Small intestine (tissue), 7 donors: ENCODE measurements around the gene PLB1. TPM values are rescaled to one million over a fixed set of nuclear protein-coding genes. Genes with fewer than 3 reads are reported as not detected.
A peak's percentile ranks its signal among the peaks of the same experiment; 100 is the strongest.

Experiments
- DNase-seq, 2 donors: peaks; one replicate each; pipeline versions ENCODE4 v3.0.0 to v3.0.0-alpha.2; 2013
- FAIRE-seq: peaks from 2 replicates; lab custom pipeline; 2012; peaks lifted over from hg19 to GRCh38; lab: Jason Lieb, UNC
- H3K27ac ChIP-seq, 3 donors: one replicate each; pipeline ENCODE4 v1.5.1; 2013; ENCODE audit warnings: low read length in 2 of 3, mild to moderate bottlenecking in 2 of 3, control low read depth in 1 of 3, inconsistent platforms in 1 of 3, low read depth in 1 of 3, moderate library complexity in 1 of 3
- H3K27me3 ChIP-seq, 3 donors: one replicate each; pipeline ENCODE4 v1.6.1; 2013; ENCODE audit warnings: low read length in 3 of 3, inconsistent platforms in 1 of 3; ENCODE audit not compliant: control insufficient read depth in 3 of 3, insufficient read depth in 3 of 3
- H3K36me3 ChIP-seq, 3 donors: one replicate each; pipeline ENCODE4 v1.6.1; 2013; ENCODE audit warnings: low read length in 3 of 3, inconsistent platforms in 1 of 3, low read depth in 1 of 3, mild to moderate bottlenecking in 1 of 3, moderate library complexity in 1 of 3; ENCODE audit not compliant: control insufficient read depth in 3 of 3, insufficient read depth in 2 of 3
- H3K4me1 ChIP-seq, 3 donors: one replicate each; pipeline ENCODE4 v1.6.1; 2013; ENCODE audit warnings: low read length in 2 of 3, inconsistent platforms in 1 of 3, low read depth in 1 of 3, mild to moderate bottlenecking in 1 of 3, moderate library complexity in 1 of 3; ENCODE audit not compliant: control insufficient read depth in 3 of 3, insufficient read depth in 2 of 3
- H3K4me3 ChIP-seq, 3 donors: one replicate each; pipeline ENCODE4 v1.5.1; 2013; ENCODE audit warnings: low read length in 3 of 3, control low read depth in 1 of 3, inconsistent platforms in 1 of 3, low read depth in 1 of 3, mild to moderate bottlenecking in 1 of 3, moderate library complexity in 1 of 3
- H3K9me3 ChIP-seq, 2 donors: one replicate each; pipeline ENCODE4 v1.6.1; 2013; ENCODE audit warnings: low read depth in 1 of 2, low read length in 1 of 2; ENCODE audit not compliant: control insufficient read depth in 2 of 2, insufficient read depth in 1 of 2
- WGBS, 3 donors: extraction: QIAGEN DNeasy Blood & Tissue Kit; methylation state at CpG; one replicate each; pipeline ENCODE4 v1.1.7; 2013; 5-methylcytosine and 5-hydroxymethylcytosine counted together
- polyA plus RNA-seq, 4 donors: library from polyadenylated mRNA; stranded (reverse) in 3 of 4; unstranded in 1 of 4; fragments of 200-250 nt in 3 of 4; fragments of 120-200 nt in 1 of 4; gene quantifications; one replicate each; pipeline versions ENCODE4 v1.2.1 to v1.2.3, GENCODE V29; 2013
- donor health status: healthy with polysubstance abuse.
- donor health status: control.
- donor health status: control.
- donor health status: Bipolar disorder and iron deficiency.
- donor health status: healthy.

PLB1 gene
- polyA plus RNA-seq, 4 donors: 0.45 to 125 (median 1.1) TPM

- Histone ChIP-seq H3K27me3 (no peaks in the 10 kb centered on the region), H3K36me3 (no peaks in the 10 kb centered on the region), H3K27ac (no peak overlapping the region), H3K9me3 (no peaks in the 10 kb centered on the region), H3K4me1 (no peaks in the 10 kb centered on the region), H3K4me3 (no peak overlapping the region)
- DNase-seq (no peak), FAIRE-seq (no peak)
- 76 to 83% (median 82%) methylated on average over 5 of the region's 5 CpGs for WGBS, 3 donors
Observed at GRCh38 chr2:28580078-28580477, 84.2 kb downstream of the PLB1 start.

DNA sequence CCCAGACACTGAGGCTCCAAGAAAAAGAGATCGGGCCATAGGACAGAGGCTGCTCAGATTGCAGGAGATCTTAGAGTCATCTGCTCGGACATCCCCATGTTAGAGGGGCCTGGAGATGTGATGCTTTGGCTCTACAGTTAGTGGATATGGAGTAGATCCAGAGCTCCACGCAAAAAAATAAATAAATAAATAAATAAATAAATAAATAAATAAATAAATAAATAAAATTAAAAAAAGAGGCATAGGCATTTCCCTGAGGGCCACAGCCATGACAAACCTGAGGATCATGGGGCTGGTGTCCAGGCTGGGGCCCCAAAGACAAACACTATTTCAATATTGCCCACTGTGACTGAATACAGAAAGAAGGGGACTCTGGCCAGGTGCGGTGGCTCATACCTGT, 85.5 kb downstream of the PLB1 start:
- no peaks in the 10 kb centered on the region for H3K27me3 ChIP-seq
- H3K4me1 ChIP-seq: no peaks in the 10 kb centered on the region
- no peak overlapping the region for H3K27ac ChIP-seq
- FAIRE-seq (no peak), DNase-seq (no peak)
- H3K36me3 ChIP-seq: no peaks in the 10 kb centered on the region
- 90 to 97% (median 96%) methylated on average over 4 of the region's 4 CpGs for WGBS, 3 donors
- no peaks in the 10 kb centered on the region for H3K9me3 ChIP-seq
- no peak overlapping the region for H3K4me3 ChIP-seq

- no peak for DNase-seq
- H3K27me3 ChIP-seq: no peaks in the 10 kb centered on the region
- 81 to 88% (median 82%) methylated on average over 6 of the region's 6 CpGs for WGBS, 3 donors
- no peaks in the 10 kb centered on the region for H3K4me1 ChIP-seq
- no peak overlapping the region for H3K27ac ChIP-seq
- no peak for FAIRE-seq
- no peak overlapping the region for H3K4me3 ChIP-seq
- H3K9me3 ChIP-seq: no peaks in the 10 kb centered on the region
- no peaks in the 10 kb centered on the region for H3K36me3 ChIP-seq
Observed at GRCh38 chr2:28582152-28582551, 86.3 kb downstream of the PLB1 start.

GRCh38 chr2:28582595-28582994, 86.7 kb downstream of the PLB1 start:
- DNase-seq (no peak), FAIRE-seq (no peak)
- Histone ChIP-seq H3K27me3 (no peaks in the 10 kb centered on the region), H3K9me3 (no peaks in the 10 kb centered on the region), H3K27ac (no peak overlapping the region), H3K4me3 (no peak overlapping the region), H3K36me3 (no peaks in the 10 kb centered on the region), H3K4me1 (no peaks in the 10 kb centered on the region)
- WGBS, 3 donors: 90 to 93% (median 91%) methylated on average over 5 of the region's 5 CpGs

- DNase-seq: peak; percentile 12 to 41
Observed at GRCh38 chr2:28583899-28584553, 88.2 kb downstream of the PLB1 start.

GRCh38 chr2:28586867-28587266, 91.0 kb downstream of the PLB1 start:
- H3K4me3 ChIP-seq: no peak overlapping the region
- no peaks in the 10 kb centered on the region for H3K9me3 ChIP-seq
- DNase-seq: no peak
- WGBS, 3 donors: 60 to 74% (median 72%) methylated on average over 7 of the region's 7 CpGs
- H3K27ac ChIP-seq: no peak overlapping the region
- no peaks in the 10 kb centered on the region for H3K27me3 ChIP-seq
- no peaks in the 10 kb centered on the region for H3K4me1 ChIP-seq
- no peaks in the 10 kb centered on the region for H3K36me3 ChIP-seq
- FAIRE-seq: no peak

More at GRCh38 chr2:28583899-28584553, 88.2 kb downstream of the PLB1 start:
- WGBS, 3 donors: 59 to 64% (median 59%) methylated on average over 10 of the region's 10 CpGs
- FAIRE-seq: no peak
- Histone ChIP-seq H3K9me3 (no peaks in the 10 kb centered on the region), H3K4me1 (no peaks in the 10 kb centered on the region), H3K27ac (peak overlapping the region in 1 of 3 donors; percentile 49), H3K4me3 (no peak overlapping the region), H3K27me3 (no peaks in the 10 kb centered on the region), H3K36me3 (no peaks in the 10 kb centered on the region)

GRCh38 chr2:28587526-28588291, 91.8 kb downstream of the PLB1 start:
- no peaks in the 10 kb centered on the region for H3K4me1 ChIP-seq
- no peaks in the 10 kb centered on the region for H3K36me3 ChIP-seq
- DNase-seq (no peak), FAIRE-seq (no peak)
- no peaks in the 10 kb centered on the region for H3K27me3 ChIP-seq
- 86 to 91% (median 89%) methylated on average over 15 of the region's 15 CpGs for WGBS, 3 donors
- H3K9me3 ChIP-seq: no peaks in the 10 kb centered on the region
- no peak overlapping the region for H3K4me3 ChIP-seq
- H3K27ac ChIP-seq: no peak overlapping the region

DNA sequence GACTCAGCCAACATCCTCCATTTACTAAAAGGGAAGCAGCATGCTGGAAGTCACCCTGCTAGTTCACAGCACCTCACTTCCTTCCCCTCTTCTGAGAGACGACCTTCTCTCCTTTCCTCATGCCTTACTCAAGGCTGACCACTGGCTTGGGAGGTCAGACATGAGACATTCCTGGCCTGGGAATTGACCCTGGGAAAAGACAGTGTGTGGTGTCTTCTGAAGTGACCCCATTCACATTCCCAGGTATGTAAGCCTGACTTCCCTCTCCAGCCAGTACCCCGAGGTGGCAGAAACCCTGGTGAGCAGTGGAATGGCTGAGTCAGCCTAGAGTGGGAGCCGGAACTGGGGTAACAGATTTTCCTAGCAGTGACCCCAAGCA, 92.4 kb downstream of the PLB1 start:
- WGBS, 3 donors: 53 to 60% (median 59%) methylated on average over 3 of the region's 3 CpGs
- peaks cover 0 to 2% (median 0%) of the 10 kb centered on the region in 3 donors for H3K4me1 ChIP-seq
- FAIRE-seq (no peak), DNase-seq (no peak)
- H3K27me3 ChIP-seq: no peaks in the 10 kb centered on the region
- no peak overlapping the region for H3K4me3 ChIP-seq
- H3K36me3 ChIP-seq: no peaks in the 10 kb centered on the region
- H3K9me3 ChIP-seq: no peaks in the 10 kb centered on the region
- H3K27ac ChIP-seq: no peak overlapping the region
